HG03520 (cell line): ENCODE data around the gene LIN54.
"Not testable (repeated sequence)": the region's sequence is repeated elsewhere in the genome, so short reads cannot be mapped to it uniquely, and the experiment has no call there.

Experiments used
- ATAC-seq: cut with Tn5 transposase; IDR thresholded peaks from one replicate; pipeline ENCODE4 v1.9.1; 2021; ENCODE audit warnings: mild to moderate bottlenecking, moderate library complexity; ENCODE audit not compliant: unreplicated experiment

Gene LIN54

DNA sequence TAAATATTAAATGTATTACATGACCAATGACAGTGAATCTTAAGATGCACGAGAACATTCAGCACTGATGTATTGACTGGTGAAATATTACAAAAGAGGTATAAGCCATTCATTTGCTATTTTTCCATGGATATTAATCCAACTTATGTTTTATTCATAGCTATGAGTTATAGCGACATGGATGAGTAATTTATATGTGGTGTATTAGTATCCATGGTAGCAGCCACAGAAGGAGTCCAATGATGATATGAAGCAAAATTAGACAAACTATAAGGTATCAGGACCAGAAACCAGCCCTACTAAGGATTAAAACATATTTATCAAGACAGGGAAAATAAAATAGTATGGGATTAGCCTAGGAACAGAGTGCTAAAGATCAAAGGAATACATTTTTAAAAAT is 59.4 kb downstream of the LIN54 start:
- no peak for ATAC-seq

DNA sequence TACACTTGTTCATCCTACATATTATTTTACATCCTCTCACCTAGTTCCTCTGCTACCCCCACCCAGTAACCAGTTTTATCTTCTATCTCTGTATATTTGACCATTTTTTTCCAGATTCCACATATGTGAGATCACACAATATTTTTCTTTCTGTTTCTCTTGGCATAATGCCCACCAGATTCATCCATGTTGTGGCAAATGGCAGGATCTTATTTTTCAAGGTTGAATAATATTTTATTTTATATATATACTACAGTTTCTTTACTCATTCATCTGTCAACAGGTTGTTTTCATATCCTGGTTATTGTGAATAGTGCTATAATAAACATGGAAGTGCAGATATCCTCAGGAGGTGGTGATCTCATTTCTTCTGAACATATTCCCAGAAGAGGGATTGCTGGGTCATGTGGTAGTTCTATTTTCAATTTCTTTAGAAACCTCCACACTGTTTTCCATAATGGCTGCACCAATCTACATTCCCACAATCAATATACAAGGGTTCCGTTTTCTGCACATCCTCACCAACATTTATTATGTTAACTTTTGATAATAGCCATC is 61.9 kb downstream of the LIN54 start:
- ATAC-seq = no peak

DNA sequence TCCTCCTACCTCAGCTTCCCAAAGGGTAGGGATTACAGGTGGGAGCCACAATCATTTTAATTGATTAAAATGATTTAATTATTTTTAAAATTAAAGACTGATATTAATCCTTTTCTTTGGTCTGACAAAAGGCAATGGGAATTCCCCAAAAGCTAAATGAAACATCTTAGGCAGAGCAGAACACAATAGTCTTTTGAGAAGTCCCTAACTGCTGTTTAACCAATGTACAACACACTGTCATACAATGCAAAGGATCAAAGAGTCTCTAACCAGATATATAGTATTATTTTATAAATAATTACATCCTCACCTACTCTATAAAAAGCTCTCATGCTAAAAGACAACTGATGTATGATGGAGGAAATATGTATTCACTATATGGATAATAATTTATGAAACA is 63.1 kb downstream of the LIN54 start:
- no peak for ATAC-seq

DNA sequence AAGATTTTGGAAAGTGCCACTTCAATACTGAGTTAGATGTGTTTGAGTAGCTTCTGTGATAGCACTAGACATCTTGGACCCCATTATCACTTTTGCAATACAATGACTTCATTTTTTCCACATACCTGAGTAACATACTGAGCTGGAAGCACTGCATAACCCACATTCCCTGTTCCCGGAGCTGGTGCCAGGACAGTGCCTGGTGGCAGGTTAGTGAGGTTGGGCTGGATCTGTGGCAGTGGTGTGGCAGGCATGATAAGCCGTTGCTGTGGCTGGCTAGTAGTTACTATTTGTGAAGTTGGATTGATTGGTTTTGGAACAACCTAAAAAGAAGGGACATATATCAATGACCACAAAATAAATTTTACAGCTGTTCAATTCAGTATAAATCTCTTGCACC is 71.2 kb downstream of the LIN54 start:
- no peak for ATAC-seq

DNA sequence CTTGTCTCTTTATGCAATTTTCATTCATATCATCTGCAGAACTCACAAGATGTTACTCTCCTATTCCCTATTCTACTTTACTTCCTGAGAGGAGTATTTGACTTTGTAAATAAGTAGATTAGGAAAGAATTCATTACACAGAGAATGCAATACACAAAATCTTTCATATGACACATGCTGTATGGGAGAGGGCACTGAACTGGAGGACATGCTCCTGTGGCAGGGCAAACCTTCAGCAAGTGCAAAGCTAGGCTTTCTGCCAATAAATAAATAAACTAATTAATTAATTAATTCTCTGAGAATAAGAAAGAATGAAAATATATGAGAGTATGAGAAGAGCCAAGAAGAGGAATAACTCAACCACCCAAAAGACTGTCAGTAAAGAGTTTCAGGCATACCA is 76.2 kb downstream of the LIN54 start:
- no peak for ATAC-seq

DNA sequence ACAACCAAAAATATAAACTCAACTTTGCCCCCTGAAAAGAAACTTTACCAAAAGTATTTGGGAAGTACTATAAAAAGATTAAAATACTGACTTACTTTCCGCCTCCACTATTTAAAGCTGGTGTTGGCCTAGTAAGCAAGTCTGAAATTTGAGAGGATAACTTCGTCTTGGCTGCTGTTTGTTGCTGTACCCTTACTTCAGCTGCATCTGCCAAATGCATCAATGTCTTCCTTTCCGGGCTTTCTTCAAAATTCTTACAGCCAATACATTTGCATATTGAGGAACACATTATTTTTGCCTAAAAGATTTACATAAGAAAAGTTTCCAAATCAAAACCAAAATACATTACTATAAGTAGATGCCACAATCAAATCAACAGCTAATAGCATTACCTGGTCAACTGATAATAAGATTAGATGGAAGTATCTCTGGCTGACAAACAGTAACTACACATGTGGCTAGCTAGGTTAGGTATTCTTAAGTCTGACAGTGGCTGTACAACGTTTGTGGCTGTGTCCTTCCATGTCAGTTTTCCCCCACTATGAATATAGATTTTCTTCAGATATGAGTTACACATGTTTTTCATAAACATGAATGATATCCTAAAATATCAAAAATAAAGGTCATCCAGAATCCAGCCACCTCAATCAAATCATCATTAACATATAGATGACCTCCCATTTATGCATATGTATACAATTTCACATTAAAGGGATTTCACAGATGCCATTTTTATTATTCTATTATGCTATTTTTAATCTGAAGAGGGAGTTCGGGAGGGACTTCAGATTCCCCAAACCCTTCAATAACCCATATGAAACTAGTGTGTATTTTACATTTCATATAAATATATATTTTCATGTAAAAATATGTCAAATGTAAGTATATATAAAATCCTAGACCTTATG is 79.5 kb downstream of the LIN54 start:
- ATAC-seq = no peak

DNA sequence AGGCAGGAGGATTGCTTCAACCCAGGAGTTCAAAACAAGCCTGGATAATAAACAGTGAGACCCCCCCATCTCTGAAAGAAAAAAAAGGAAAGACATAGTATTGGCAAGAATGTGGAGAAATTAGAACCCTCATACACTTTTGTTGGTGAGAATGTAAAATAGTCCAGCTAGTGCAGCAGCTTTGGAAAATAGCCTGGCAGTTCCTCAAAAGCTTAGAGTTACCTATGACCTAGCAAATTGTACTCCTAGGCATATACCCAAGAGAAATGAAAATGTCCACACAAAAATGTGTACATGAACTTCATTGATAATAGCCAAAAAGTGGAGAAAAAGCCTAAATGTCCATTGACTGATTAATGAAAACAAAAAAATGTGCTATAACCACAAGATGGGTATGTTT is 88.8 kb downstream of the LIN54 start:
- ATAC-seq = no peak

DNA sequence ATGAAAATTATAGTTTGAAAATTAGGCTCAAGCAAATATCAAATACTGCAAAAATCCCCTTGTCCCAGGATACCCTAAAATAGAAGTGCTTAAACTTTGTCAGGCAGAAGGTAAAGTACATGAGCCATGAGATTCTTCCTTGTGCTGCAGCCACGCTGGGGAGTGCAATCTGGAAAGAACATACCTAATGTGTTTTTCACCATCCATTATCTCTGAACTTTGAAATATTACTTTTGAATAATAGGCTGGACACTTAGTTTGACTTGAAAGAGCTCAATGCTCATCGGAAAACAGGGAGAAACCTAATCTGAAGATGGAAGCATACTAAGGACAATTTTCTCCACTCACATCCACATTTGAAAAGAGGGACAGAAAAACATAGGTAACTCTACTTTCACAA is 91.2 kb downstream of the LIN54 start:
- no peak for ATAC-seq

DNA sequence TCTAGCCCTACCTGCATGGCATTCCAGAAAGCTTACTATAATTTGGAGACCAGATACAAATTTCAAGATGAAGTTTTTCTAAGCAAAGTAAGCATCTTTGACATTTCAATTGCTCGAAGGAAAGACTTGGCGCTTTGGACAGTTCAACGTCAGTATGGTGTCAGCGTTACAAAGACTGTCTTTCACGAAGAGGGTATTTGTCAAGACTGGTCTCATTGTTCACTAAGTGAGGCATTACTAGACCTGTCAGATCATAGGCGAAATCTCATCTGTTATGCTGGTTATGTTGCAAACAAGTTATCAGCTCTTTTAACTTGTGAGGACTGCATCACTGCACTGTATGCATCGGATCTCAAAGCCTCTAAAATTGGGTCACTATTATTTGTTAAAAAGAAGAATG is 92.5 kb downstream of the LIN54 start:
- no peak for ATAC-seq

DNA sequence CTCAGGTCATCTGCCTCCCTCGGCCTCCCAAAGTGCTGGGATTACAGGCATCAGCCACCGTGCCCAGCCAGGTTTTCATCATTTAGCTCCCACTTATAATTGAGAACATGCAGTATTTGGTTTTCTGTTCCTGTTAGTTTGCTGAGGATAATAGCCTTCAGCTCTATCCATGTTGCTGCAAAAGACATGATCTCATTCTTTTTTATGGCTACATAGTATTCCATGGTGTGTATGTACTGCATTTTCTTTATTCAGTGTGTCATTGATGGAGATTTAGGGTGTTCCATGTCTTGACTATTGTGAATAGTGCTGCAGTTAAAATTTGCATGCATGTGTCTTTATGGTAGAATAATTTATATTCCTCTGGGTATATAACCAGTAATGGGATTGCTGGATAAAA is 96.7 kb downstream of the LIN54 start:
- ATAC-seq = not testable (repeated sequence)

DNA sequence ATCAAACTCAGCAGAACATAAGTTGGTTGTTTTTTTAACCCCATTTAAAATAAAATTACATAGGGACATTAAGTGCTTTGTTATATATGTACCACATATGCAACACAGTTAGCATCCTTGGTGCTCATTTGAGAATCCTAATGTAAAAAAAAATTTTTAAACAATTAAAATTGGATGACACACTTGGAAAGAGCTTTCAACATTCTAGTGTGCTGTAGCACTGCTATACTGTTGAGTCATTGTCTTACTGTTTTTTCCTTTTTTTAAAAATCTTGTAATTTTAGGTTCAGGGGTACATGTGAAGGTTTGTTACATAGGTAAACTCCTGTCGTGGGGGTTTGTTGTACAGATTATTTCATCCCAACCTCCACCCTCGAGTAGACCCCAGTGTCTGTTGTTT is 97.3 kb downstream of the LIN54 start:
- ATAC-seq = no peak

DNA sequence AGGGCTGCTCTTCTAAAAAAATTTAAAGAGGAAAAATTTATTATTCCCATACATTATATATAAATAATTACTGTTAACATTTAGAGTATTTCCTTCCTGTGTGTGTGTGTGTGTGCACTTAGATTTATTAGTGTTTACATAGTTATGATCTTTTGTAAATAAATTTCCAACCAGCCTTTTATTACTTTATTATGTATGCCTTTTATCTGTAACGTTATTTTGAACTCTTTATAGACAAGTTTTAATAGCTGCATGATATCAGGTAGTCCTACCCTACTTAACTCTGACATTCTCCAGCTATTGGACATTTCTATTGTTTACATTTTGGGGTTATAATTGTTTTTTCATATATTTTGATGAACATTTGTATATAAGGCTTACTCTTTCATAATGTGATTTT is 101.3 kb downstream of the LIN54 start:
- ATAC-seq = no peak

DNA sequence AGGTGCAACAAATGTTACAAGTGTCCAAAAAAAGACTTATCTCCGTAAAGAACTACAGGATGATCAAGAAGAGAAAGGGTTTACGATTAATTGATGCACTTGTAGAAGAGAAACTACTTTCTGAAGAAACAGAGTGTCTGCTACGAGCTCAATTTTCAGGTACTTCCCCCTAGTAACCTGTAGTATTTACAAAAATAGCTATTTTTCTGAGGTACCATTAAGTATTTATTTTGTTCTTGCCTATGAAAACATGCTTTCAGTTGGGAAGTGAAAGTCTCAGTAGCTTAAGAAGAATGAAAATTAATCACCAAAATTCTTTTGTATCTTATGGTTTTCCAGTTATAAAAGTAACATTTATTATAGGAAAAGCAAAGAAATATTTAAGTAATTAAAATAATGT is 104.2 kb downstream of the LIN54 start:
- ATAC-seq = peak; percentile 55

DNA sequence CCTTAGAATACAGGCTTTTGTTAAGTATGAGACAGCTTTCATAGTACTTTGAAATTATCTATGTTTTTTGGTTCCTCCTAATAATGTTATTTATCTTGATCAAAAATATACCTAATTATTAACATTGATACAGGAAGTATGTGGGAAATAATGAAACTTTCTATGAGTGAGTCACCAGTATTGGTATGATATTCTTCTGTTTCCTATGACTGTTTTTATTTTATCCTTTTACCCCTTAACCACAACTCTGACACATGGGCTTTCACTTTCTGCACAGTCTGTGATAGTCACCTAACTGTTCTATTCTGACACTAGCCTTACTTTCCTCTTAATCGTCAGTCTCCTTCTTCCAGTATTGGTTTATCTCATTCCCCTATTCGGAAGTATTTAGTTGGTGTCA is 105.4 kb downstream of the LIN54 start:
- peak; percentile 49 for ATAC-seq

DNA sequence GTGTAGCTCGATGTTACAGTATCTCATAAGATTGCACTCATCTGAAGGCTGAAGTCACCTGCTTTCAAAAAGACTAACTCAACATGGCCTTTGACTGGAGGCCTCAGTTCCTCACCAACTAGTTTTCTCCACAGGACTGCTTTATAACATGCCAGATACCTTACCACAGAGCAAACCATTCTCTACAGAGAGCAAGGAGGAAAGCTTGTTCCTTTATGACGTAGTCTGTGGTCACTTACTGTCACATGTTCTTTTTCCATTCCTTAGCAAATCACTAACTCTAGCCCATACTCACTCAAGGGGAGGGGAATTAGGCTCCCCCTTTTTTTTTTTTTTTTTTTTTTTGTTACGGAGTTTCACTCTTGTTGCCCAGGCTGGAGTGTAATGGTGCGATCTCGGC is 106.9 kb downstream of the LIN54 start:
- ATAC-seq = no peak

DNA sequence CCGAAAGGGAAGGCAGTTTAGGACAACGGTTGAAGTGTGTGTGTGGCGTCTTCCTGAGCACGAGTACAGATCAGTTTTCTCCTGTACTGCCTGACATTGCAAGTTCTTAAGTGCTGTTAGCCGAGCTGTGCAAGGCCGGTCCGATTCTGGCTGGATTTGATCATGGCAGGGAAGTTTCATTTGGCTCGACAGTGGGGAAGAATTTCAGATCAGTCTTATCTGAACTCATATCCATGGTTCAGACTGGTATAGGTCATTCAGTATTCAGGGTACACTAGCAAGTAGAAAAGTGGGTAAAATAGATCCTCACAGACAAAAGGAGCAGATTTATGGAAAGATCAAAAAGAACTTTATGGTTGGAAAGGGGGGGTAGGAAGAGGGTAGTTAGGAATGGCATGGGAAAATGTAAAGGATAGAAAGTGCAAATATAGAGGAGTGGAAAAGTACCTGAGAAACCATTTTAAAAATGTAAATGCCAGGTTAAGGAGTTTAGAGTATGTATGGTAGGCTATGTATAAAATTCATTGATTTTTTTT is 109.4 kb downstream of the LIN54 start:
- ATAC-seq = no peak

DNA sequence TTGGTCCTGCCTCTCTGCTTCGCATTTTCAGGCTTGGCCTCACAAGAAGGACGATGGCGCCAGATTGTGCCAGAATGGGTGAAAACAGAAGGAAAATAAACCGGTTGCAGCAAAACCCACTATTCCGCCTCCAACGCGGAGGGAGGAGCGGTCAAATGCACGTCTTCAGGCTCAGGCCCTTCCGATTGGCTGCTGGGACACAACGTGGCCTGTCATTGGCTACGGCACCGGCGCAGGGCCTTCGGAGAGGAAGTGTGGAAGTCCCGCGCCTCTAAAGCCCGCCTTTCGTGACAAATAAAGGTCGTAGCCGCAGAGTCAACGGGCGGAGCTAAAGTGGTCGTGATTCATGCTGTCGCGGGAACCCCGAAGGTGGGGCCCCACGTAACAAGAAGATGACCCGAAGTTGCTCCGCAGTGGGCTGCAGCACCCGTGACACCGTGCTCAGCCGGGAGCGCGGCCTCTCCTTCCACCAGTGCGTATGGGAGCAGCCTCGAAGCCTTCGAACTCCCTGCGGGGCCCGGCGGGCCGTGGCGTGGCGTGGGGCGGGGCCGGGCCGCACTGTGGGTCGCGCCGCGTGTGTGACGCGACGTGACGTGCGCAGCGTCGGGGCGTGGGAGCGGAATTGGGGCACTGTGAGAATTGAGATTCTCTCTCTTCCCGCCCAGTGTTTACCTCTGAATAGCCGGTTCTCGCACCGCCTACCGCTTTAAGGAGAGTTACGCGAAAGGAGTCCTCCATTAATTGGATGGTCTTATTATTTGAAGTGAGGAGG is 110.0 kb downstream of the LIN54 start, which contains the start of gene THAP9:
THAP9 (plus strand) TSS at position 325 of the 772 bp plus-strand sequence; CDS start at position 393, 68 bp downstream.
- peak; percentile 87 for ATAC-seq

DNA sequence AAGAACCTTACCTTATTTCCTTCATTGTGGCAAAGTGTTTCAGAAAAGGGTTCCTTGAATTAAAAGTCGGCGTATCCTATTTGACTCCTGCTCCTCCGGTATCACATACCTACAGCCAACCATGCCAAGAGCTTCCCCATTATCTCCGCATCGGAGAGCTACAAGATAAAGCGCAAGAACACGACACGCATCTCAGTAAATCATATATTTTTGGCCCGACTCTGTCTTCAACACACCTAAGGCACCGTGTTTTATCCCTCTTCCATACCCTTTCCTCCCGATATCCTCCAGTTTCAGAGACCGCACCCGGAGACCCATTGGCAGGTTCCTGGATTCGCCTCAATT is 110.6 kb downstream of the LIN54 start:
- peak; percentile 4 for ATAC-seq

DNA sequence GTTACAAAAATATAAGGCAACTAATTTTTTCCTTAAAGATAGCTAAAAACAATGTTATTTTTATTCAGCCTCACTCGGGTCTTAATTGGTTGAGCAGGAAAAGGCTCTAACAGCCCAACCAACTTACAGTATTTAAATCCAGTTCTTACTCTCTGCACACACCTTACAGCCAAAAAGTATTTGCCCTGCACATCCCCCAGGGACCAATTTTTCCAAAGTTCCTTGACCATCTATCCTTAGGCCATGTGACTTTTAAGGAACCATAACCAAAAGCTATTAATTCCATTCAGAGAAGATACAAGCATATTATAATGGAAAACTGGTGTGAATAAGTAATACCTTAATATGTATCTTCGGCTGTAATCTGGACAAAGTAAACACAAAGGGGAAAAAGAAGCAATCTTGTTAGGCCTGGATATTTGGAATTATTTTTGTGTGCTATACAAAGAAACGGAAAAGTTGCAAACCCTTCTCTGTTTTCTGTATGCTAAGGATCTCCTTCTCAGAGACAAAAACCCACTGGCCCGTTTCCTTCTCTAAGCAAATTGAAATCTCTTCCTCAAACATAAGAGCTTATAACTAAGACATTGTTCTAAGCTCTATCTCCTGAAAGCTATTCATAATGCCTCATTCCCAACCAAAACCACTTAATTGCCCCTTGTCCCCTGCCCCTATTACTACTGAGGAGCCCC is 111.1 kb downstream of the LIN54 start:
- no peak for ATAC-seq

DNA sequence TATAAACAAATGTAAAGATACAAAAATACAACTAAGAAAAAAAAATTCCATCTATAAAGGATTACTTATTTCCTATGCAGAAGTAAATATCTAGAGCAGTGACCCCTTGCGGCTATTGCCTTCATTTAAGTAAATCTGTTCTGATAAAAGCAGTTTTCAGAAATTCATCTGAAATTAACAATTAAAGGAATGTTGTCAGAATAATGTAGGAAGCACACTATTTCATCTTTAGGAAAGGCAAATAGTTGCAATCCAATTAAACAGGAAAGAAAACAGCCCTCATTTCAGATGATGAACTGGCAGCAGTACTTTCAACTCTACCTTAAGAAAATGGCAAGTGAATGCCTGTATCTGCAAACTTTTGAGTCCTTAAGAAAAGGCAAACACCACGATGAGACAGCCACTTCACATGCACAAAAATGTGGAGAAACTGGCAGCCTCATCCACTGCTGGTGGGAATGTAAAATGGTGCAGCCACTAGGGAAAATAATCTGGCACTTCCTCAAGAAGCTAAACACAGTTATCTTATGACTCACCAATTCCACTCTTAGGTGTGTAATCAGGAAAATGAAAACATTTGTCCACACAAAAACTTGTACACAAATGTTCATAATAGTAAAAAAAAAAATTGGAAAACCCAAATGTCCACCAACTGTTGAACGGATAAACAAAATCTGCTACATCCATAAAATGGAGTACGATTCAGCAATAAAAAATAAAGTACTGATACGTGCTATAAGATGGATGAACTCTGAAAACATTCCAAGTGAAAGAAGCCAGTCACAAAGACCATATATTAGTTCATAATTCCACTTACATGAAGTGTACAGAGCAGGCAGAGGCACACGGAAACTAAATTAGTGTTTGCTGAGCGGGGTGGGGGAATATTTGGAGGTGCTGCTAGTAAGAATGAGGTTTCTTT is 112.0 kb downstream of the LIN54 start:
- no peak for ATAC-seq
